Stimulated activated CD8-positive, alpha-beta memory T cell treated with anti-CD3 and anti-CD28 coated beads, Interleukin-12 subunit alpha, Interleukin-12 subunit beta, amount 100 ng/mL, for 4 hours (primary cell): Measurements from ENCODE around the gene SPATA21.

Experiments used
- DNase-seq: peaks from one replicate; pipeline ENCODE4 v3.0.0-alpha.2; 2020; ENCODE audit warnings: low read depth

SPATA21 gene

DNA sequence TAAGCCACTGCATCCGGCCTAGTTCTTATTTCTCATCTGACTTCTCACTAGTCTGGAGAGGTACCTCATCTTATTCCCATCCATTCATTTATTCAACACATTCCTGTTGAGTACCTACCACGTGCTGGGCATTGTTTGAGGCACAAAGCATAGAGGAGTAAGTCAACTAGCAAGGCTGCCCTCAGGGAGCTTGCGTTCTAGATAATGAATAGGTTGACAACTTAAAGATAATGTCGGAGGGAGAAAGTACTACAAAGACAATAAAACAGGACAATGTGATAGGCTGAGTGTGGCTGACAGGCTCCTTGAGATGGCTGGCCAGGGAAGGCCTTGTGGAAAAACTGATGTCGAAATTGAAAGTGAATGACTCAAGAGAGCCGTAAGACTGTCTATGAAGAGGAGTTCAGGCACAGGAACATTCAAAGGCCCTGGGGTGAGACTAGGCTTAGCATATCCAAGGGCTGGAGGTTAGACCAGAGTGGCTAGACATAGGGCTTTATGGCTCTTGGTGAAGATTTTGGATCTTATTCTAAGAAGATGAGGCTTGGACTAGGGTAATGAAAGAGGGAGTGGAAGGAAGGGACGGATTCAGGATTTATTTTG is 18.3 kb downstream of the SPATA21 start:
- DNase-seq, result no peak

DNA sequence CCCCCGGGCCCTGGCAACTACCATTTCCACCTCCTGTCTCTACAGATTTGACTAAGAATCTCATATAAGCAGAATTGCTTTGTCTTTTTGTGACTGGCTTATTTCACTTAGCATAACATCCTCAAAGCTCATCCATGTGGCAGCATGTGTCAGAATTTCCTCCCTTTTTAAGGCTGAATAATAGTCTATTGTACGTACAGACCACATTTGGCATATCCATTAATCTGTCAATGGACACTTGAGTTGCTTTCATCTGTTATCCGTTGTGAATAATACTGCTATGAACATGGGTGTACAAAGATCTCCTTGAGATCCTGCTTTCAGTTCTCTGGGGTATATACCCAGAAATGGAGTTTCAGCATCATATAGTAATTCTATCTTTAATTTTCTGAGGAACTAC is 24.0 kb downstream of the SPATA21 start:
- DNase-seq, result no peak

DNA sequence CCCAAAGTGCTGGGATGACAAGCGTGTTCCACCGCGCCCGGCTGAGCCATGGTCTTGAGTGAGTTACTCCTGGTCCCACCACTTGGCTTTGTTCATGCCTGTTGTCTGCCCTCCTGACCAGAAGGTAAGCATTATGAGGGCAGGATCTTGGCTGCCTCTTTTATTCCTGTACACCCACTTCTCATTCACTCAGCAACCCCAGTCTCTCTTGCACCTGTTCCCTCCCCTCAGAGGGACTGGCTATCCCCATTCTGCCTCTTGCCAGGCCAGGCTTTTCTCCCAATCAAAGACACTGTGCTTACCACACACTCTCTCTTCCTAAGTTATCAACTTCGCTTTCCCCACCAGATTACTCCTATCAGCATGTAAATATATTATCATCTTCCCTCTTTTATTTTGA is 26.4 kb downstream of the SPATA21 start:
- no peak for DNase-seq

- DNase-seq, result no peak
These were observed 27.6 kb downstream of the SPATA21 start for GRCh38 chr1:16409536-16410152.

GRCh38 chr1:16406868-16407267 is 30.4 kb downstream of the SPATA21 start:
- DNase-seq, result no peak

- DNase-seq, result no peak
These were observed 31.8 kb downstream of the SPATA21 start for GRCh38 chr1:16405441-16405840.

DNA sequence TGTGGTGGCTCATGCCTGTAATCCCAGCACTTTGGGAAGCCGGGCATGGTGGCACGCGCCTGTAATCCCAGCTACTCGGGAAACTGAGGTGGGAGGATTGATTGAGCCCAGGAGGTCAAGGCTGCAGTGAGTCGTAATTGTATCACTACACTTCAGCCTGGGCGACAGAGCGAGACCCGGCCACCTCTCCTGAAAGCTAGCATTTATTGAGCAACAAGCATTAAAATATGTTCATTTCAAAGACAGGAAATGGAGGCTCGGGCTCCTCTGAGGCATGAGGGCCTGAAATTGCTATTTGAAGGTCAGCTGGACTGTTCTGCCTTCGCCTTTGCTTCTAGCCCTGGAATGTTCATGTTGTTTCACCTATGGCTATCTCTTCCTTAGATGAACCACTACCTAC is 34.5 kb downstream of the SPATA21 start:
- no peak for DNase-seq

- DNase-seq, result no peak
These were observed 38.8 kb downstream of the SPATA21 start for GRCh38 chr1:16398371-16398953.

- no peak for DNase-seq
These were observed 40.1 kb downstream of the SPATA21 start for GRCh38 chr1:16397120-16397519.

GRCh38 chr1:16396591-16396990 is 40.6 kb downstream of the SPATA21 start:
- DNase-seq, result no peak

DNA sequence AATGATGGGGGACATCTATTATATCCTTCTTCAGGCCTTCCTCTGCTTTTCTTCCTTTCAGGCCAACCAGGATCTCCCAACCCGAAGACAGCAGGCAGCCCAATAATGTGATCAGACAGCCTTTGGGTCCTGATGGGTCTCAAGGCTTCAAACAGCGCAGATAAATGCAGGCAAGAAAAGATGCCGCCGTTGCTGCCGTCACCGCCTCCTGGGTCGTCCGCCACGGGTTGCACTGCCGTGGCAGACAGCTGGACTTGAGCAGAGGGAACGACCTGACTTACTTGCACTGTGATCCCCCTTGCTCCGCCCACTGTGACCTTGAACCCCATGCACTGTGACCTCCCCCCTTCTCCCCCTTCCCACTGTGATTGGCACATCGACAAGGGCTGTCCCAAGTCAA is 42.2 kb downstream of the SPATA21 start:
- no peak for DNase-seq

GRCh38 chr1:16393570-16394521 is 43.4 kb downstream of the SPATA21 start:
- DNase-seq, result no peak

DNA sequence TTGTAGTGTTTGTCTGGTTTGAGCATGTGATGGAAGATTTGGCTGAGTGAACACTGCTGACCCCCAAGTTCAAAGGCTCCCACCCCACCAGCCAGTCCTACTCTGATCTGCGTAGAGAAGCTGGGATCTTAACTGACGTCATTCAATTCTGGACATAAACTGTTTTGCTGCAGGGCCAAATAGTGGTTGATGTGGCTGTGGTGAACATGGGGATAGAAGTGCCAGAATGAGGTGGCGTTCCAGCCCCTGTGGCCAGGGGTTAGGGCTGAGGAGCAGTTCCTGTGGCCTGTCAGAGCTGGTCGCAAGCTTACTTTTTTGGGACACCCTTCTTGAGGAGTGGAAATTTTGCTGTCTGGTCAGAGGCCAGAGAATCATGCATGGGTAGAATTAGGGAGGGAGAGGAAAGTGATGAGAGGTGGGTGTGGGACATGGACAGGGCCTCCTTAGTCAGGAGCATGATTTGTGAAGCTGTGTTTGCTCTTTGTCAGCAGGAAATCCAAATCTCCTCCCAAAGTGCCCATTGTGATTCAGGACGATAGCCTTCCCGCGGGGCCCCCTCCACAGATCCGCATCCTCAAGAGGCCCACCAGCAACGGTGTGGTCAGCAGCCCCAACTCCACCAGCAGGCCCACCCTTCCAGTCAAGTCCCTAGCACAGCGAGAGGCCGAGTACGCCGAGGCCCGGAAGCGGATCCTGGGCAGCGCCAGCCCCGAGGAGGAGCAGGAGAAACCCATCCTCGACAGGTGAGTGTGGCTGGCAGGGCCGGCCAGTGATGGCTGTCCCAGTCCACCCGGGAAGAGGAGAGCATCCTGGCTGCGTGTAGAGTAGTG is 44.3 kb downstream of the SPATA21 start:
- DNase-seq, result no peak

DNA sequence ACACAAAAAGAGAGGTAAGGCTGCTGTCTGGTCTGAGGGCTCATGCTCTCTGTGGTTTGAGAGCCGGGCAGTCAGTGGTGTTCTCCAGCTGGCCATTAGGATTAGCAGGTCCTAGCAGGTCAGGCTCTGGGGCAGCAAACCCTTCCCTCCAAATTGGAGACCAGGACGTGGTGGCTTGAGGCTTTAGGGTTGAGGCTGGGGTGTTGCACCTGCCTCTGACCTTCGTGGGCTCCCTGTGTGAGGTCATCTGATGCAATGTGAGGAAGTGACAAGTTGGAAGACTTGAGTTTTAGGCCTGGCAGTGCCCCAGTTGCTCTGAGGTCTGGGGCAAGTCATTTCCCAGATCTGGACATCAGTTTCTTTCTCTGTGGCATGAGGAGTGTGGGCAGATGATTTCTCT is 45.8 kb downstream of the SPATA21 start:
- DNase-seq, result no peak

DNA sequence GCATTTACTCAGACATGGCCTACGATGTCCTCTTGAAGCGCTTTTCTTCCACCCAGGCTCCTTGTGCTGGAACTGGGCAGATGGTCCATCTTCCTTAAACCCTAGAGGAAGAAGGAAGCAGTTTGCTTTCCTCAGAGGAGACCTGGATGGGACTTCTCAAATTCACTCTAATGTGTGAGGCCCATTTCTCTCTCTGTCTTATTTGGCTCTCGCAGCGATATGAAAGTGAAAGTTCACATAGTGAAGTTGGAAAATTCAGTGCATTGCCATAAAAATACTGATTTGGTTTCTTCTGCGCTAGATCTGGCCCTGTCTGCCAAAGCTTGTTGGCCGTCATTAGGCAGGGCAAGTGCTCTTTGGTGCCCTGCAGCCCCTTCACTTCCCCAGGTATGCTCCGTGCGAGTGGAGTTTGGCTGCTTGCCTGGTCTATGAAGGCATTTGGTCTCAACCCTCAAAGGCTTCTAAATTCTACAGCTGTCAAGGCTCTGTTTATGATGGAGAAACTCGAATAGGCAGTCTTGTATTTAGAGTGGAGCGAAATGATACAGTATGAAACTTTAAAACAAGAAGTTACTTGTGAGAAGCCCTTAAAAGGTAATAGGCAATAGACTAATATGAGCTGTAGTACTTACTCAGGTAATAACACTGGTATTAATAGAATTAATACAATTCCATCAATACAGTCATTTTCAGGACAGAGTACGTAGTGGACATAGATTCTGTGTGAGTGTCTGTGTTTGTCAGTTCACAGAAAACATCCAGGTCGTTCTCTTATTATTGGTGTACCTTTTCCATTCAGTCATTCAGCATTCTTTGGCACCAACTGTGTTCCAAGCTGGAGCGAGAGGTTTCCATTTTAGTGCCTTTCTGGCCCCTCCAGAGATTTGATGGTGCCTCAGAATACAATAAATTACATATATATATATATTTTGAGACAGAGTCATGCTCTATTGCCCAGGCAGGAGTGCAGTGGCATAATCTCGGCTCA is 49.7 kb downstream of the SPATA21 start:
- DNase-seq, result no peak

DNA sequence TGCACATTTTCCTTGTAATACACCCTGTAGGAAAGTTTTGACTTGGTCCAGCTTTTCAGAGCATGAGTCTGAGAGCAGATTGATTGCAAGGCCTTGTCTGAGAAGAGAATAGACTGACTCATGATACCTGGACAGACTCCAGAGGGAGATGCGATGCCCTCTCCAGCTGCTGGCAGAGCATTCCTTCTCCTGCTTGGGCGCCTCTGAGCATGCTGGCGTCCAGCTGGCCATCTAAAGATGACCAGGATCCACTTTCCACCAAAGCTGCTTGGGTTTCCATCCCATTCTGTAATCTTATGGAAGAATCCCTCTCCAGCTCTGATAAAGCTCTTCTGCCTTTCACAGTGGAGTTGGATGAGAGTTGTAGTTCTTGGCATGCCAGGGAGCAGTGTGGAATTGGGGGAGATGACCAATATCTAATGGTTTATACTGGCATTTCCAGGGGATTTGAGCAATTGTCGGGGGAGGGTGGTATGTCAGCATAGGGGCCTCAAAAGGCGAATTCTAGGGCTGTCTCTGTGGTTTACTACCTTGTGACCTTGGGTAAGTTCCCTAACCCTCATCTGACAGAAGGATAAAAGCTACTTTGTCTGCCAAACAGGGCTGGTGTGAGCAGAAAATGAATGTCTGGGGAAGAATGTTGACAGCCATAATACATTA is 50.6 kb downstream of the SPATA21 start:
- no peak for DNase-seq

DNA sequence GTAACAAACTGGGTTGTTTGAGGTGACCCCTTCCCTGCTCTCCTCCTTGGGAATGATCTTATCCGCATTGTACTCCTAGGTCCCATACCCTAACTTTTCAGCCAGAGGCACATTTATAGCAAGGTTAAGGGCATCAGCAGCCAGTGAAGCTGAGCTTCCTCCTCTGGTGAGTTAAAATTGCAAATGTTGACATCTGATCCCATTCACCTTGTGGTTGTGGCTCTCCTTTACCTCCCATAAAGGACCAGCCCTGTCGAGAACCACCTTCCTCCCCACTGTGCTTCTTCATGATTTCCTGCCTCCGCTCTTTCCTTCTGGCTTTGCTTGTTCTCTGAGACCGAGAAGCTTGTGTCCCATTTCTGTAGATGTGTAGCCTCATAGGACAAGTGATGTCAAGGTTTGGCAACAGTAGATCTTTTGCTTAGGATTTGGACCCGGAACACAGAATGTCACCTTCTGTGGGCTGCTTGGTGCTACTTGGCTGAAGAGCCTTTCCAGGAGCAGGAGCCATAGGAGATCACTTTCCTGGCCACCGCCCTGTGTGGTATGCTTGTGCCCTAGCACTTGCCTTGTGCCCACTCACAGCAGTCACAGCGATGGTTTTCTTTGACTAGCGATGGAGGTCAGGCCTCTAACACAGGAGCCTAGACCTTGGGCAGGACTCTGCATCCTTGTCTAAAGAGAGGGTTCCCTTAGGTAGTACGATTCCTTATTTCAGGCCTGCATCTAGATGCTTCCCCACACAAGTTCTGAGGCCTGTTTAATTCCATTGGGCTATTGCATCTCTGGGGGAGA is 51.4 kb downstream of the SPATA21 start:
- DNase-seq, result no peak

DNA sequence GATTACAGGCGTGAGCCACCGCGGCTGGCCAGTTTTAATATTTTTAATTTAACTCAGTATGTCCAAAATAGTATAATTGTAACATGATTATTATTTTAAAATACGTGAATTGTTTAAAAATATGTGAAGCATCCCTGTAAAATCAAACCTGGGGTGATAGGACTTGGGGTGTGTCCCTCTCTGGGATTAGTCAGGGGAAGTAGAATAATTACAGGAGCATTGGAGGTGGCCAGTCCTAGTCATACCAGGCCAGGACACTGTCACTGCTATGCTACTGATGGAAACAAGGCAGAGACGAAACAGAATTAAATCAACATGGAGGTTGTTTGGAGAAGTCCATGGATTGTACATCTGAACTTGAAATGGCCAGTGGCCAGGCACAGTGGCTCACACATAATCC is 53.3 kb downstream of the SPATA21 start:
- no peak for DNase-seq

DNA sequence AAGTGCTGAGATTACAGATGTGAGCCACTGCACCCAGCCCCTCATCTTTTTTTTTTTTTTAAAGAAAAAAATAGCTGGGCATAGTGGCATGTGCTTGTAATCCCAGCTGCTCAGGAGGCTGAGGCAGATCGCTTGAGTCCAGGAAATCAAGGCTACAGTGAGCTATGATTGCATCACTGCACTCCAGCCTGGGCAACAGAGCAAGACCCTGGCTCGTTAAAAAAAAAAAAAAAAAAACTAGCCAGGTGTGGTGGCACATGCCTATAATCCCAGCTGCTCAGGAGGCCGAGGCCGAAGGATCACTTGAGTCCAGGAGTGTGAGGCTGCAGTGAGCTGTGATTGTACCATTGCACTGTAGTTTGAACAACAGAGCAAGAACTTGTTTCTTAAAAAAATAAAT is 56.4 kb downstream of the SPATA21 start:
- no peak for DNase-seq
